NCI-H2227 (cell line): ENCODE data around the gene CABLES1.

Source experiments
- DNase-seq: peaks from one replicate; lab custom pipeline; 2025; ENCODE audit not compliant: unreplicated experiment; lab: John Stamatoyannopoulos, UW

Gene CABLES1

GRCh38 chr18:23189768-23190661, 54.7 kb downstream of the CABLES1 start:
- no peak for DNase-seq

DNA sequence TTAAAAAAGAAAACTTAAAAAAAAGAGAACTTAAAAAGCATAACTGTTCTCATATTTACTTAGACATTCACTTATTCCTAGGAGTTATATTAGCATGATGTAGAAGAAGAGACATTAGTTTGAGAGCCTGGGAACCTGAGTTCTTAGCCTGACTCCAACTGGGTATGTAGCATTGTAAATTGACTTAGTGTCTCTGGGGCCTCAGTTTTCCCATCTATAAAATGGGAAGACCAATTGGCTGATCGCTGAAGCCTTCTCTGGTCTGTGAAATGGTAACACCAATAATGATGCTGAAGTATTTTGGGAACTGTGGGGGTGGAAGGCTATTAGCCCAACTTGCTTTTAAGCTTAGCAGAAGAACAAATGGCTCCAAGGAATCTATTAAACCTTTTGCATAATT, 55.9 kb downstream of the CABLES1 start:
- DNase-seq: no peak

DNA sequence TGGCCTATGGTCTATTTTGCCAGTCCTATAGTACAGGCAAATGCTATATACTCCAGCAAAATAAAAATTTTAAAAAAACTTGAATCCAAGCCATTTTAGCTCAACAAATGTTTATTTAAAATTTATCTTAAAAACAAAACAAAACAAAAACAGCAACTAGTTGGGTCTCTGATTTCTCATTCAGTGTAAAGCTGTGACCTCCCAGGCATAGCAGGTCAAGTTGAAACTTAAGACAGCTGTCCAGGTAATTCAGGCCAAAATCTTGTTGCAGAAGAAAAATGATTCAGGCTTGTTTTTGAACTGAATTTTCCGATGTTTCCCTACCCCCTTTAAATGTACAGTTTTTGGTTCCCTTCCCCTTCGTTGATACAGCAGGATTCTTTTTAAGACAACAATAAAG, 58.5 kb downstream of the CABLES1 start:
- DNase-seq: no peak

- no peak for DNase-seq
Measured at GRCh38 chr18:23194155-23194996, 59.1 kb downstream of the CABLES1 start.

DNA sequence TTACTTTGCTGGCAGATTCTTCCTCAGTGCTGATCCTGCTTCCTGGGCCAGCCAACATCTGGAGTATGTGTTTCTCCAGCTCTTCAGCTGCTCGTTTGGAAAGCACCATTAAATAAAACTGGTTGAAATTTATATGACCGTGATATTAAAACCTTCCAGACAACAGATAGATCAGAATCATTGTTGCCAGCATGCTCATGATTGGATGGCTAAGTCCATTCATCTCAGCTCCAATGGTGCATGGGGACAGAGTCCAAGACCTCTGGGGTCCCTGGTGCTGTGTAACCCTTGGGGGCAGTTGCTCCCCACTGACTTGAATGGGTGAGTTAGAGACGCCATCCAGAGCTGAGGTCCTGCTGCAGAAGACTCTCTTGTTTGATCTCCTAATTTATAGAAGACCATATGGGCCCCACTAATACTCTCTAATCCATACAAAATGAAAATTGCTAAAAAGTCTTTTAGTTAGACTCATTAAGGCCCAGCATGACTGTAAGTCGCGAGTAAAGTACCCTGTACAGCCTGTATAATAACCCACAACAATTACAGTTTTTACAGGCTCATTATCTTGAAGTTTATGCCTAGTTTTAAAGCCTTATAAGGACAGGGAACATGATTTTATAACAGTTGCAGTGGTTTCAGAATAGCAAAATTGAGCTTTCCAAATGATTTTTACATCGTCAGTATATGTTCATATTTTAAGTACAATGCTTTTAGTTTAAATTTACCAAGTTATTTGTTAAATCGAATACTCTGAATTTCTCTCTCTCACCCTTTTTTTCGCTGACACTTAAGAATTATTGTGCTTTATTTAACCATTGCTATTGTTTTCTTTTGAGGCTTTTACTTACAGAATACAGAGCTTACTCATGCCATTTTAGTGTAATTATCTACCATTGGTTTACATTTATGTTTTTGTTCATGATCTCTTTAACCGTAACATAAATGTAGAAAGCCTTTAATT, 60.0 kb downstream of the CABLES1 start:
- DNase-seq: no peak

- peak; percentile 40 for DNase-seq
Measured at GRCh38 chr18:23196119-23197007, 61.1 kb downstream of the CABLES1 start.

DNA sequence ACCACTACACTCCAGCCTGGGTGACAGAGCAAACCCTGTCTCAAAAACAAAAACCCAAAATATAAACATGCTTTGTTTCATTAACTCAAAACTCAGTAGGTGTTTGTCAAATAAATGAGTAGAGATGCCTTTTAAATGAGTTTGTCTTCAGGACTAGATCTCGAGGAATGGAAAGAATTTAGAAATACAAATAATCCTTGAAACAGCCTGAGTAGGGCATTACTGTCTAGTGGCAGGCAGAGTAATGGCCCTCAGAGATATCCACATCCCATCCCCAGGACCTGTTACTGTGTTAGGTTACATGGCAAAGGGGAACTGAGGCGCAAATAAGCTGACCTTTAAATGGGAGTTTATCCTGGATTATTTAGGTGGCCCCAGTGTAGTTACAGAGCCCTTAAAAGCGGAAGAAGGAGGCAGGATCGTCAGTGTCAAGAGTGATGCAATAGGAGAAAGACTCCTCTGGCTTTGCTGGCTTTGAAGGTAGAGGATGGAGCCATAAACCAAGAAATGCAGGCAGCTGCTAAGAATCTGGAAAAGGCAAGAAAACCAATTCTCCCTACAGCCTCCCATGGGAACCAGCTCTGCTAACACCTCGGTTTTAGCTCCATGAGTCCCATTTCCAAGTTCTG, 63.0 kb downstream of the CABLES1 start:
- no peak for DNase-seq

DNA sequence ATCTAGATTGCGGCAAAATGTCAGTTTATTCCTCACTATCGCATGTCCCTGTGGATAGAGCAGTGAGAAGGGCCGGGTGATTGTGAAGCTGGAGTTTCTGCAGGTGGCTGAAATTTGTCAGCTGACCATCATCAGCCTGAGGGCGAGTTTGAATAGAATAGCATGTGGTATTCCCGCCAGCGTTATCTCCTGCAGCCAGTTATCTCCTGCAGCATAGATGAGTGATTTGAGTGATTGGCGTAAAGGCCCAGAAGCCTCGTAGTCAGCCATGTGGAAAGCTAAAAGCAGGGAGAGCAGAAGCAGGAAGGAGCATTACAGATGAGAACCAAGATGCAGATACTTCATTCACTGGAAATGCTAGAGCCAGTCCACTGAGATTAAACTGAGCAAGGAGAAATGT, 65.5 kb downstream of the CABLES1 start:
- DNase-seq: no peak

GRCh38 chr18:23201741-23202140, 66.5 kb downstream of the CABLES1 start:
- DNase-seq: no peak

DNA sequence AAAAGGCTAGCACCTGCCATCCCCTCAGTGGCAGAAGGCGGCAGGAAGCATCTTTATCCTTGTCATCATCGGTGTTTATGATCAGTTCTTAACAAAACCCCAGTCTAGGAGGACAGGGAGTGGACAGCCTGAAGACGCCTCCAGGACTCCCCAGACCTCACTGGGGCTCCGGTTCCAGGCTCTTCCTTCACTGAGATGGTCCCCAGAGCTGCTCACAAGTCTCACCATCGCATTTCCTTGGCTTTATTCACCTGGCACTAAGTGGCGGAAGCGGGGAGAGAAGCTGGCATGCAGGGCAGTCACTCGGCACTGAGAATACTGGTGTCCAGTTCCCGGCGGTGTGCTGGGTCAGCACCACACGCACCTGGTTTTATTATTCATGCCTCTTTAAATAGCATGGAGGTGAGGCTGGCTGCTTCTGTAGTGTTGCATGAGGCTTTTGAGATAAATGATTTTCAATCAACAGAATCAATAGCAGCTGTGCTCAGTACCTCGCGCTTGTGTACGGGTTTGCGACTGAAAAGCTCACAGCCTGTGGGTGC, 68.7 kb downstream of the CABLES1 start:
- DNase-seq: no peak

GRCh38 chr18:23204589-23205235, 69.4 kb downstream of the CABLES1 start:
- DNase-seq: no peak

- no peak for DNase-seq
Measured at GRCh38 chr18:23205980-23206379, 70.7 kb downstream of the CABLES1 start.

- DNase-seq: no peak
Measured at GRCh38 chr18:23207191-23207955, 72.1 kb downstream of the CABLES1 start.

GRCh38 chr18:23207994-23208393, 72.7 kb downstream of the CABLES1 start:
- DNase-seq: no peak

DNA sequence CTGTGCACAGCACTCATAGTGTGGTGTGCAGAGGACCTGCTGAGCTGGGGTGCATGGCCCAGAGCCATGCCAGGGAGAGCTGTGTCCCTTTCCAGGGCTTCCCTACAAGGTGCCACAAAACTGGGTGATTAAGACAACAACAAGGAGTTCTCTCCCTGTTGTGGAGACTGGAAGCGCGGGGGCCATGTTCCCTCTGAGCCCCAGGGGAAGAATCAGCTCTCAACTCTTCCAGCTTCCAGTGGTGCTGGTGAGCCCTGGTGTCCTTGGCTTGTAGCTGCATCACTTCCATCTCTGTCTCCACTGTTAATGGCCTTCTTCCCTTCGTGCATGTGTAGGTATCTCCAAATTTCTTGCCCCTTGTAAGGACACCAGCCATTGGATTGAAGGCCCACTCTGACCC, 73.3 kb downstream of the CABLES1 start:
- DNase-seq: no peak

DNA sequence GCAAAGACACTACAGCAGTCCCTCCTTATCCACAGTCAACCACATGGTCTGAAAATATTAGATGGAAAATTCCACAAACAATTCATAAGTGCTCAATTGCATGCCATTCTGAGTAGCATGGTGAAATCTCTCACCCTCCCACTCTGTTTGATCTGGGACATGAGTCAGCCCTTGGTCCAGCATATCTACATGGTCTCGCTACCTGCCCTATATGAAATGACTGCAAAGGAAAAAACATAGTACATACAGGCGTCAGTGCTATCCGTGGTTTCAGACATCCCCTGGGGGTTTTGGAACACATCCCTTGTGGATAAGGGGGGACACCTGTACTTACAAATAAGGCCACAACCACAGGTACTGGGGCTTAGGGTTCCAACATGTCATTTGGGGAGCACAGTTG, 73.7 kb downstream of the CABLES1 start:
- DNase-seq: no peak

GRCh38 chr18:23209796-23210195, 74.5 kb downstream of the CABLES1 start:
- DNase-seq: no peak

DNA sequence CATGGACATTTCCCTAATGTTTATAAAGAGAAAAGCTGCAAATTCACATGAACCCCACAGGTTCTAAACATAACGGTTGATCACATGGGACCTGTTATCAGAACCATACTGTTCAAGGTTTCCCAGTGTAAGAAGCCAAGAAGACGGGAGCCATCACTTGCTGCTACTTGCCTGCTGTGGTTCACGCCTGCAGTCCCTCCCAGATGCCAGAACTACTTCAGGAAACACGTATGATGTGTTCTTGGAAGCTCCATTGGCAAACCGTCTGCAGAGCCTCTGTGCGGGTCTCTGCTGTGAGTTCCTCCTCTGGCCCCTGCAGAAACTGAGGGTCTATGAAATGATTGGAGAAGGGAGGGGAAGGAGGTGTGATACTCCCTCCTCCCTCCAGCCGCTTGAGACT, 75.2 kb downstream of the CABLES1 start:
- DNase-seq: no peak
